ENCODE data around the gene TCERG1.

Gene TCERG1

GRCh38 chr5:146426853-146427618, 20.1 kb upstream of the TCERG1 start:
- POLR2A ChIA-PET, result no interaction called here
- CTCF ChIA-PET, result interaction anchor here (1.0 to 2.2 kb wide), 3 partner anchors 8 to 131 kb away, joined by 3 to 9 read pairs (median 7); partner anchors contain the start of gene TCERG1
- TF ChIP-seq L3MBTL2 (conservative IDR thresholded peaks at IDR 0.05), result no peak
- TF ChIP-seq ZNF384 (IDR thresholded peaks at IDR 0.05), result no peak
- TF ChIP-seq HDGF (IDR thresholded peaks at IDR 0.05; ENCODE audit: borderline replicate concordance), result no peak
- no peak for TF ChIP-seq ARNT (IDR thresholded peaks at IDR 0.05)
- TF ChIP-seq FOXA1 (IDR thresholded peaks at IDR 0.05), result no peak
- no peak for TF ChIP-seq SP1 (IDR thresholded peaks at IDR 0.05)
- DNase-seq (ENCODE audit: extremely low spot score), result peak; percentile 60

DNA sequence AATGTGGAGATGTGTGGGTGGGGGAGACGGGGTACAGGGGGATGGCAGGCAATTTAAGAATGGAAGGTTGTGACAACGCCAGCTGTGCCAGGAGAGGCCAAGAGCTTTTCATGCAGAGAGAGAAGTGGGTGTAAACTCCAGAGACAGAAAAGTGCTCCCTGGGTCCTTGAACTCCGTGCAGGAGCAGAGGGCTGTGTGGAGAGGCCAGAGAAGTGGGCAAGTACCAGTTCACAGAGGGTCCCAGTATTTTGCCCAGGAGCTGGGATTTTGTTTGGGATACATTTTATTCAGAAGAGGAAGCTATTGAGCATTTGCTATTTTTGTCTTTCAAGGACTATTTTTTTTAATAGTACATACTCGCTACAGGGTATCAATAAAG, 19.5 kb upstream of the TCERG1 start:
- ChIA-PET POLR2A (no interaction called here), CTCF (interaction anchor here (1.0 to 2.2 kb wide), 3 partner anchors 9 to 132 kb away, joined by 3 to 9 read pairs (median 7); partner anchors contain the start of gene TCERG1)
- no peak for DNase-seq (ENCODE audit: extremely low spot score)
- TF ChIP-seq FOXA1 (IDR thresholded peaks at IDR 0.05) (no peak), BHLHE40 (IDR thresholded peaks at IDR 0.05; ENCODE audit: borderline replicate concordance) (no peak), L3MBTL2 (conservative IDR thresholded peaks at IDR 0.05) (no peak)

DNA sequence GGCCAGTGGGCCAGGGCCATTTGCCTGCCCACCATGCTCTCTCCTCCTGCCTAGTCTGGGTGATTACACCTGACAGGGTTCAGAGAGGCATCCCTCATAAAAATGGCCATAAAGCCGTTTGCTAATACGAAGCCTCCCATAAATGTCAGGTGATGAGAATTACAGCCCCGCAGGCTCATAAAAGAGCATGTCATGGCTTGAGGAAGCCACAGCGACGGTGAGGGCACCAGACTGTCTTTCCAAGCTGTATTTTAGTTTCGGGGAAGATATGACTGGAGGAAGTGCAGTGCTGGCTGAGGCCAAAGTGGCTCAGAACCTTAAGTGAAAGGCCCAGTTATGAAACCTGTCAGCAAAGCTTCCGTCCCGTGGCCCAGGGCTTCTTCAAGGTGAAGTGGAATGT, 18.5 kb upstream of the TCERG1 start:
- DNase-seq (ENCODE audit: extremely low spot score), result no peak
- CTCF ChIA-PET, result interaction anchor here (1.0 to 2.2 kb wide), 2 partner anchors 18 to 229 kb away, joined by 3 to 9 read pairs; partner anchors contain the start of gene TCERG1
- TF ChIP-seq NFRKB (IDR thresholded peaks at IDR 0.05), result no peak
- no peak for TF ChIP-seq ARNT (IDR thresholded peaks at IDR 0.05)
- peak; percentile 78 for TF ChIP-seq PKNOX1 (IDR thresholded peaks at IDR 0.05)
- no peak for TF ChIP-seq TARDBP (IDR thresholded peaks at IDR 0.05)
- POLR2A ChIA-PET, result no interaction called here

- TF ChIP-seq SUZ12 (IDR thresholded peaks at IDR 0.05) (no peak), L3MBTL2 (conservative IDR thresholded peaks at IDR 0.05) (no peak), FOXM1 (IDR thresholded peaks at IDR 0.05; ENCODE audit: borderline replicate concordance) (no peak), BHLHE40 (IDR thresholded peaks at IDR 0.05; ENCODE audit: borderline replicate concordance) (no peak), PKNOX1 (IDR thresholded peaks at IDR 0.05) (no peak), SP1 (IDR thresholded peaks at IDR 0.05) (no peak), CTBP1 (IDR thresholded peaks at IDR 0.05; ENCODE audit: borderline replicate concordance) (no peak)
- CTCF ChIA-PET, result interaction anchor here (0.5 kb wide), 1 partner anchor 254 kb away, joined by 4 read pairs; no protein-coding TSS in a partner anchor
- POLR2A ChIA-PET, result no interaction called here
- DNase-seq (ENCODE audit: extremely low spot score), result no peak
Measured at GRCh38 chr5:146440353-146440752, 6.8 kb upstream of the TCERG1 start.

- POLR2A ChIA-PET, result no interaction called here
- no peak for DNase-seq (ENCODE audit: extremely low spot score)
Measured at GRCh38 chr5:146440870-146441495, 6.2 kb upstream of the TCERG1 start.

GRCh38 chr5:146441896-146442295, 5.2 kb upstream of the TCERG1 start:
- DNase-seq (ENCODE audit: extremely low spot score), result no peak
- ChIA-PET CTCF (no interaction called here), POLR2A (no interaction called here)
- TF ChIP-seq L3MBTL2 (conservative IDR thresholded peaks at IDR 0.05) (no peak), FOXA1 (IDR thresholded peaks at IDR 0.05) (no peak), ZNF384 (IDR thresholded peaks at IDR 0.05) (no peak), FOXK2 (IDR thresholded peaks at IDR 0.05) (no peak), BHLHE40 (IDR thresholded peaks at IDR 0.05; ENCODE audit: borderline replicate concordance) (no peak), CTBP1 (IDR thresholded peaks at IDR 0.05; ENCODE audit: borderline replicate concordance) (no peak), FOXM1 (IDR thresholded peaks at IDR 0.05; ENCODE audit: borderline replicate concordance) (no peak), SUZ12 (IDR thresholded peaks at IDR 0.05) (no peak), NFRKB (IDR thresholded peaks at IDR 0.05) (no peak), LEF1 (IDR thresholded peaks at IDR 0.05; ENCODE audit: borderline replicate concordance) (no peak), TARDBP (IDR thresholded peaks at IDR 0.05) (no peak), ELF4 (IDR thresholded peaks at IDR 0.05) (no peak), SP1 (IDR thresholded peaks at IDR 0.05) (no peak), PKNOX1 (IDR thresholded peaks at IDR 0.05) (no peak), ARNT (IDR thresholded peaks at IDR 0.05) (no peak)

More at GRCh38 chr5:146440870-146441495, 6.2 kb upstream of the TCERG1 start:
- TF ChIP-seq SP1 (IDR thresholded peaks at IDR 0.05) (no peak), L3MBTL2 (conservative IDR thresholded peaks at IDR 0.05) (no peak), ARNT (IDR thresholded peaks at IDR 0.05) (no peak), NFRKB (IDR thresholded peaks at IDR 0.05) (no peak), BHLHE40 (IDR thresholded peaks at IDR 0.05; ENCODE audit: borderline replicate concordance) (no peak), FOXA1 (IDR thresholded peaks at IDR 0.05) (no peak), HDGF (IDR thresholded peaks at IDR 0.05; ENCODE audit: borderline replicate concordance) (no peak), TARDBP (IDR thresholded peaks at IDR 0.05) (no peak), FOXM1 (IDR thresholded peaks at IDR 0.05; ENCODE audit: borderline replicate concordance) (no peak), ELF4 (IDR thresholded peaks at IDR 0.05) (no peak), FOXK2 (IDR thresholded peaks at IDR 0.05) (no peak), LEF1 (IDR thresholded peaks at IDR 0.05; ENCODE audit: borderline replicate concordance) (no peak), PKNOX1 (IDR thresholded peaks at IDR 0.05) (no peak)
- CTCF ChIA-PET, result interaction anchor here (0.5 to 0.6 kb wide), 2 partner anchors 154 to 255 kb away, joined by 4 read pairs; no protein-coding TSS in a partner anchor
